Measurements from ENCODE around the gene MADCAM1.
"Not testable (repeated sequence)": the region's sequence is repeated elsewhere in the genome, so short reads cannot be mapped to it uniquely, and the experiment has no call there.

Gene MADCAM1

DNA sequence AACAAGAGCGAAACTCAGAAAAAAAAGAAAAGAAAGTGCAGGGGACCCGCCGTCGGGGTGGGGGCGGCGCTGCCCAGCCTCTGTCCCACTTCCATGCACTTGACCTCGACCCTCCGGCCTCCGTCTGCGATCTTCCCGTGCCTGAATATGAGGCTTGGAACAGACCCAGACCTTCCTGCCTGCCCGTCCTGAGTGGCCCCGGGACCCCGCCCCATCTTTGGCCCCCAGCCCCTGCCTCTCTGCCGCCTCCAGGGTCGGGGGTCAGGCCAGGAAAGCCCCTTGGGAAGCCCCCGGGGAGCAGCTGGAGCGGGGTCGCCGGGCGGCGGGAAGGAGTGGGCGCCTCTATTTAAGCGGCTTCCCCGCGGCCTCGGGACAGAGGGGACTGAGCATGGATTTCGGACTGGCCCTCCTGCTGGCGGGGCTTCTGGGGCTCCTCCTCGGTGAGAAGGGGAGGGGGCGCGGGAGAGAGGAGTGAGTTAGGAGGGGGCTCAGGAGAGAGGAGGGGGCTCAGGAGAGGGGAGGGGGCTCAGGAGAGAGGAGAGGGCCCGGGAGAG is at the start of gene MADCAM1:
TSS of gene MADCAM1 (plus strand) at position 375 of the 554 bp plus-strand sequence. CDS start at position 389, 14 bp downstream.
- Histone ChIP-seq H3K36me3 (ENCODE audit: control insufficient read depth, insufficient read depth, low read length) (no peaks in the 10 kb centered on the region), H3K4me3 (replicated peaks; ENCODE audit: low read depth, low read length) (no peak within 1 kb of the TSS), H3K27me3 (replicated peaks; ENCODE audit: control insufficient read depth, insufficient read depth, low read length) (no peaks in the 10 kb centered on the region; the same call in none of the 2 replicates)
- DNase-seq (ENCODE audit: extremely low read depth, insufficient read length) = no peak
- TF ChIP-seq, protein P1, sequence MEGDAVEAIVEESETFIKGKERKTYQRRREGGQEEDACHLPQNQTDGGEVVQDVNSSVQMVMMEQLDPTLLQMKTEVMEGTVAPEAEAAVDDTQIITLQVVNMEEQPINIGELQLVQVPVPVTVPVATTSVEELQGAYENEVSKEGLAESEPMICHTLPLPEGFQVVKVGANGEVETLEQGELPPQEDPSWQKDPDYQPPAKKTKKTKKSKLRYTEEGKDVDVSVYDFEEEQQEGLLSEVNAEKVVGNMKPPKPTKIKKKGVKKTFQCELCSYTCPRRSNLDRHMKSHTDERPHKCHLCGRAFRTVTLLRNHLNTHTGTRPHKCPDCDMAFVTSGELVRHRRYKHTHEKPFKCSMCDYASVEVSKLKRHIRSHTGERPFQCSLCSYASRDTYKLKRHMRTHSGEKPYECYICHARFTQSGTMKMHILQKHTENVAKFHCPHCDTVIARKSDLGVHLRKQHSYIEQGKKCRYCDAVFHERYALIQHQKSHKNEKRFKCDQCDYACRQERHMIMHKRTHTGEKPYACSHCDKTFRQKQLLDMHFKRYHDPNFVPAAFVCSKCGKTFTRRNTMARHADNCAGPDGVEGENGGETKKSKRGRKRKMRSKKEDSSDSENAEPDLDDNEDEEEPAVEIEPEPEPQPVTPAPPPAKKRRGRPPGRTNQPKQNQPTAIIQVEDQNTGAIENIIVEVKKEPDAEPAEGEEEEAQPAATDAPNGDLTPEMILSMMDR (IDR thresholded peaks at IDR 0.05; ENCODE audit: insufficient read depth, low read length, poor library complexity, severe bottlenecking) = no peak

DNA sequence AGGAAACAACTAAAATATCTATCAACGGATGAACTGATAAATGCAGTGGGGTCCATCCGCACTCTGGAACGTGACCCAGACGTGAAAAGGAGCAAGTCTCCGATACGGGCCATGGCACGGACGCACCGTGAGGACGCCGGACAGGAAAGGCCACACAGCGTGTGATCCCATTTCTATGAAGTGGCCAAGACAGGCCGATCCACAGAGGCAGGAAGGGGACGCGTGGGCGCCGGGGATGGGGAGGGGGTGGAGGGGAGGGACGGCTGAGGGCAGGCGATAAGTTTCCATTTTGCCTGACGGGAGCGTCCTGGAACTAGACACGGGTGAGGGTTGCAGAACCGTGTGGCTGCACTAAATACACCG is 49.2 kb upstream of the MADCAM1 start:
- H3K36me3 ChIP-seq (ENCODE audit: control insufficient read depth, insufficient read depth, low read length) = no peaks in the 10 kb centered on the region
- TF ChIP-seq, protein P1 (IDR thresholded peaks at IDR 0.05; ENCODE audit: insufficient read depth, low read length, poor library complexity, severe bottlenecking) = no peak
- H3K4me3 ChIP-seq (replicated peaks; ENCODE audit: low read depth, low read length) = no peak overlapping the region
- H3K27me3 ChIP-seq (replicated peaks; ENCODE audit: control insufficient read depth, insufficient read depth, low read length) = no peaks in the 10 kb centered on the region
- no peak for DNase-seq (ENCODE audit: extremely low read depth, insufficient read length)

GRCh38 chr19:447816-448560 is 48.3 kb upstream of the MADCAM1 start:
- Histone ChIP-seq H3K4me3 (replicated peaks; ENCODE audit: low read depth, low read length) (no peak overlapping the region), H3K27me3 (replicated peaks; ENCODE audit: control insufficient read depth, insufficient read depth, low read length) (no peaks in the 10 kb centered on the region), H3K36me3 (ENCODE audit: control insufficient read depth, insufficient read depth, low read length) (no peaks in the 10 kb centered on the region)
- DNase-seq (ENCODE audit: extremely low read depth, insufficient read length) = no peak
- TF ChIP-seq, protein P1 (IDR thresholded peaks at IDR 0.05; ENCODE audit: insufficient read depth, low read length, poor library complexity, severe bottlenecking) = no peak

DNA sequence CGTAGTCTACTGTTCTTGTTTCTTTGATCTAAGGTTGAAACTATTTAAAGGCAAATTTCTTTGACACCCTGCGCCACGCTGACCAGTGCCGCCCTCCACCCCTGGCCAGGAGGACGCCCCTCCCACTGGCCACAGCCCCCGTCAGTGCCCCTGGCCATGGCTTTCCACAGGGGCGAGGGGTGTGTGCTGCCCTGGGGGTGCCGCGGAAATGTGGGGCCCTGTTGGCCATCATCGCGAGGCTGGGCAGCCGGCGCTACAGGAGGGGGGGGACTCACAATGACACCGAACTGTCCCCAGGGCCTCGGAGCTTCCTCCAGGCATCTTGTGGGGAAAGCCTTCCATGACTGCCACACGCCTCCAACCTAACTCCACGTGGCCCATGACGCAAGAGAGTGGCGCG is 46.4 kb upstream of the MADCAM1 start:
- TF ChIP-seq, protein P1 (IDR thresholded peaks at IDR 0.05; ENCODE audit: insufficient read depth, low read length, poor library complexity, severe bottlenecking) = no peak
- Histone ChIP-seq H3K4me3 (replicated peaks; ENCODE audit: low read depth, low read length) (no peak overlapping the region), H3K27me3 (replicated peaks; ENCODE audit: control insufficient read depth, insufficient read depth, low read length) (no peaks in the 10 kb centered on the region), H3K36me3 (ENCODE audit: control insufficient read depth, insufficient read depth, low read length) (no peaks in the 10 kb centered on the region)
- no peak for DNase-seq (ENCODE audit: extremely low read depth, insufficient read length)

DNA sequence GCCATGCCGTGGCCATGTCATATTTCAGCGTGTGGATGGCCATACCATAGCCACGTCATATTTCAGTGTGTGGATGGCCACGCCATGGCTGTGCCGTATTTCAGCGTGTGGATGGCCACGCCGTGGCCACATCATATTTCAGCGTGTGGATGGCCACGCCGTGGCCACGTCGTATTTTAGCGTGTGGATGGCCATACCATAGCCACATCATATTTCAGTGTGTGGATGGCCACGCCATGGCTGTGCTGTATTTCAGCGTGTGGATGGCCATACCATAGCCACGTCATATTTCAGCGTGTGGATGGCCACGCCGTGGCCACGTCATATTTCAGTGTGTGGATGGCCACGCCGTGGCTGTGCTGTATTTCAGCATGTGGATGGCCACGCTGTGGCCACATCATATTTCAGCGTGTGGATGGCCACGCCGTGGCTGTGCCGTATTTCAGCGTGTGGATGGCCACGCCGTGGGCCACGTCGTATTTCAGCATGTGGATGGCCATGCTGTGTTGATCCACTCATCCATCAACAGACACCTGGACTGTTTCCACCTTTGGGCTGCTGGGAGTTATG is 45.3 kb upstream of the MADCAM1 start:
- H3K27me3 ChIP-seq (replicated peaks; ENCODE audit: control insufficient read depth, insufficient read depth, low read length); H3K4me3 ChIP-seq (replicated peaks; ENCODE audit: low read depth, low read length); DNase-seq (ENCODE audit: extremely low read depth, insufficient read length): not testable (repeated sequence)

DNA sequence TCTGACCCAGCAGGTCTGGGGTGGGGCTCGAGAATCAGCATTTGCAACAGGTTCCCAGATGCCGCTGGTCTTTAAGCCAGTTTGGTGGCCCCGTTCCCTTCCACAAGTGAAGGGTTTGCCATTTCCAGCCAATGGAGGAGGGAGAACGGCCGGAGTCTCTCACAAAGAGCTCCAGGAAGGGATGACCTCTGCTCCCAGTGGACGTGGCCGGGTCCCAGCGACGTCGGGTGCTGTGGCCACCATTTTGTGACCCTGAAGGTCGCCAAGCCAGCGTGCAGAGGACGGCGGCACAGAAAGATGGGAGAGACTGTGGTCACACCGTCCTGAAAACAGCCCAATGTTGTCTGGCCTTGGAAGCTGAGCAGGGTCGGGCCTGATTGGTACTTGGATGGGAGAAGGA is 43.5 kb upstream of the MADCAM1 start:
- H3K36me3 ChIP-seq (ENCODE audit: control insufficient read depth, insufficient read depth, low read length) = no peaks in the 10 kb centered on the region
- TF ChIP-seq, protein P1 (IDR thresholded peaks at IDR 0.05; ENCODE audit: insufficient read depth, low read length, poor library complexity, severe bottlenecking) = no peak
- H3K4me3 ChIP-seq (replicated peaks; ENCODE audit: low read depth, low read length) = no peak overlapping the region
- H3K27me3 ChIP-seq (replicated peaks; ENCODE audit: control insufficient read depth, insufficient read depth, low read length) = no peaks in the 10 kb centered on the region
- DNase-seq (ENCODE audit: extremely low read depth, insufficient read length) = no peak

More for the DNA sequence above, 45.3 kb upstream of the MADCAM1 start:
- not testable (repeated sequence) for H3K36me3 ChIP-seq (ENCODE audit: control insufficient read depth, insufficient read depth, low read length)
